ENCODE results near the gene VAPB. TPM values are rescaled to one million over a fixed set of nuclear protein-coding genes. Genes with fewer than 3 reads are reported as not detected.
"Not testable (repeated sequence)": the region's sequence is repeated elsewhere in the genome, so short reads cannot be mapped to it uniquely, and the experiment has no call there.

The VAPB gene
- total RNA-seq, 1 experiment from 2014 or later: 51.1 TPM

DNA sequence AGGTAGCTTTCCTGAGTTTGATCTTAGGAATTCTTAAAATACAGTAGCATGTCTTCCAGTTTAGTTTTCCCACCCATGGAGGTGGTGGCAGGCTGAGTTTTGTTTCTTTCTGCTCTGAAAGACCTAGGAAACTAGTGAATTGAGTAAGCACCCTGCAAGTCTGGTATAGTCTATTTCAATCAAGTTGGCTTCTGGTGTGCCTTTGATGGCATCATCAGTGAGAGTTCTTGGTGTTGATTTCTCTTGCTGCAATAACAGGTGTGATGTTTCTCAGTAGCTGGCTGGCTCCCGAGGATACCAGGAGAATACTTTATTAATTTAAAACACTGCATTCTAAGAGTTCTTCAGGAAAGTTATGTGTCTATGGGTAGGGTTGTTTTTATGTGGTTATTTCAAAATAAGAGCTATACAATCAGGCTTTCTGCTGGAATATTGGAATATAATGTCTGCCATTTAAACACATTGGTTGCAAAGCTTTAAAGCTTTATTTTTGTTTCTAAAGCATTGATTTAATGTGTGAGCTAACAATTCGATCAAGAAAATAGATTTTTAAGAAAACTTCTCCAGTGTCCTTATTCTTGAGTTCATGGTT is 19.0 kb downstream of the VAPB start (continued):
- TF ChIP-seq, protein P1, sequence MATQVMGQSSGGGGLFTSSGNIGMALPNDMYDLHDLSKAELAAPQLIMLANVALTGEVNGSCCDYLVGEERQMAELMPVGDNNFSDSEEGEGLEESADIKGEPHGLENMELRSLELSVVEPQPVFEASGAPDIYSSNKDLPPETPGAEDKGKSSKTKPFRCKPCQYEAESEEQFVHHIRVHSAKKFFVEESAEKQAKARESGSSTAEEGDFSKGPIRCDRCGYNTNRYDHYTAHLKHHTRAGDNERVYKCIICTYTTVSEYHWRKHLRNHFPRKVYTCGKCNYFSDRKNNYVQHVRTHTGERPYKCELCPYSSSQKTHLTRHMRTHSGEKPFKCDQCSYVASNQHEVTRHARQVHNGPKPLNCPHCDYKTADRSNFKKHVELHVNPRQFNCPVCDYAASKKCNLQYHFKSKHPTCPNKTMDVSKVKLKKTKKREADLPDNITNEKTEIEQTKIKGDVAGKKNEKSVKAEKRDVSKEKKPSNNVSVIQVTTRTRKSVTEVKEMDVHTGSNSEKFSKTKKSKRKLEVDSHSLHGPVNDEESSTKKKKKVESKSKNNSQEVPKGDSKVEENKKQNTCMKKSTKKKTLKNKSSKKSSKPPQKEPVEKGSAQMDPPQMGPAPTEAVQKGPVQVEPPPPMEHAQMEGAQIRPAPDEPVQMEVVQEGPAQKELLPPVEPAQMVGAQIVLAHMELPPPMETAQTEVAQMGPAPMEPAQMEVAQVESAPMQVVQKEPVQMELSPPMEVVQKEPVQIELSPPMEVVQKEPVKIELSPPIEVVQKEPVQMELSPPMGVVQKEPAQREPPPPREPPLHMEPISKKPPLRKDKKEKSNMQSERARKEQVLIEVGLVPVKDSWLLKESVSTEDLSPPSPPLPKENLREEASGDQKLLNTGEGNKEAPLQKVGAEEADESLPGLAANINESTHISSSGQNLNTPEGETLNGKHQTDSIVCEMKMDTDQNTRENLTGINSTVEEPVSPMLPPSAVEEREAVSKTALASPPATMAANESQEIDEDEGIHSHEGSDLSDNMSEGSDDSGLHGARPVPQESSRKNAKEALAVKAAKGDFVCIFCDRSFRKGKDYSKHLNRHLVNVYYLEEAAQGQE (IDR thresholded peaks at IDR 0.05; ENCODE audit: low read depth): no peak
- TF ChIP-seq, protein P2, sequence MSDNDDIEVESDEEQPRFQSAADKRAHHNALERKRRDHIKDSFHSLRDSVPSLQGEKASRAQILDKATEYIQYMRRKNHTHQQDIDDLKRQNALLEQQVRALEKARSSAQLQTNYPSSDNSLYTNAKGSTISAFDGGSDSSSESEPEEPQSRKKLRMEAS (IDR thresholded peaks at IDR 0.05): no peak
- no peak for TF ChIP-seq ZNF274 (IDR thresholded peaks at IDR 0.05; ENCODE audit: low read depth, low read length)
- TF ChIP-seq SIN3A (IDR thresholded peaks at IDR 0.05; ENCODE audit: low read depth): no peak
- no peak for TF ChIP-seq EGR1 (IDR thresholded peaks at IDR 0.05; ENCODE audit: low read depth)
- no peak for TF ChIP-seq FOSL1 (IDR thresholded peaks at IDR 0.05; ENCODE audit: low read depth)

DNA sequence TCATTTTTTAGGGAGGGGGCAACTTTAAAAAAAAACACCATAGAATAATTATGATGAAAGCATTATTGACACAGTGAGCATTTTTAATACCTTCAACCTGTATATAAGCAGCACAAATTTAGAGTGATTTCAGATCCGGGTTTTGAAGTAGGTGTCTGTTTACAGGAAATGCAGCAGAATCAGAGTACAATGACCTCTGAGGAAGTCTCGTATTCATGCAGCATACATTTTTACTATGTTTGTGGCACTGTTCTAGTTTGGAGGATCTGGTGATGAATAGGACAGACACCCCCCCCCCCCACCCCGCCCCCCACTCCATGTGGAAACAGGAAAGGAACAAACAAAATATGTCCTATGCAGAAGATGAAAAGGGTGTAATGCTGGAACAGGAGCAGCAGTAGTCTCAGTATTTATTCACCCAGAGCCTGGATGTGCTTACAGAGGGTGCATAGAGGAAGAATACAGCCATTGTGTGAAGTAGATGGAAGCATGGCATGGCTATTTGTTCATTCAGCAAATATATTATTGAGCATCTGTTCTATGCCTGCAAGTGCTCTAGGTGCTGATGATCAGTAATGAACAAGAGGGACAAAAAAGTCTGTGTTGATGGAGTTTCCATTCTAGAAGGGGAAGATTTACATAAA is 19.7 kb downstream of the VAPB start:
- no peaks in the 10 kb centered on the region for H3K4me1 ChIP-seq (ENCODE audit: control insufficient read depth in 1 of 2, insufficient read depth in 2 of 2, low read length in 2 of 2)
- H3K9me3 ChIP-seq (ENCODE audit: control insufficient read depth in 1 of 2, insufficient read depth in 1 of 2, low read depth in 1 of 2, low read length in 2 of 2): no peaks in the 10 kb centered on the region
- H3K4me2 ChIP-seq (ENCODE audit: low read length): no peak overlapping the region
- H3K79me2 ChIP-seq (ENCODE audit: insufficient read depth, low read length): peaks cover 93% of the 10 kb centered on the region
- no peak overlapping the region for H2AFZ ChIP-seq (ENCODE audit: low read depth, low read length, poor library complexity, severe bottlenecking)
- POLR2A ChIA-PET: no interaction called here
- no peak for ATAC-seq
- CTCF ChIA-PET: no interaction called here
- H3K36me3 ChIP-seq (ENCODE audit: control insufficient read depth in 1 of 2, insufficient read depth in 2 of 2, low read length in 2 of 2): no peaks in the 10 kb centered on the region
- intact Hi-C loops (cut with micrococcal nuclease): no loop called here
- no peak for DNase-seq (ENCODE audit: low read depth, low spot score)
- no peak overlapping the region for H3K27ac ChIP-seq (ENCODE audit: low read depth, low read length)
- no peak for TF ChIP-seq YY1 (IDR thresholded peaks at IDR 0.05; ENCODE audit: extremely low read depth, insufficient replicate concordance, low read depth, low read length)
- TF ChIP-seq SRF (IDR thresholded peaks at IDR 0.05; ENCODE audit: low read depth): no peak
- TF ChIP-seq JUND (IDR thresholded peaks at IDR 0.05): no peak
- no TSS peak for BruUV-seq (replicated peaks)
- no peak overlapping the region for H3K9ac ChIP-seq (ENCODE audit: low read length)
- RAD21 ChIA-PET (ENCODE audit: low non-redundant PET in 1 of 2, low total read pairs in 2 of 2, uncharacterized antibody in 2 of 2, unreplicated experiment in 2 of 2): no interaction called here
- no peaks in the 10 kb centered on the region for H3K9me2 ChIP-seq (ENCODE audit: insufficient read depth)
- no peak overlapping the region for H3K4me3 ChIP-seq (replicated peaks in 1 of 2; ENCODE audit: low read depth in 1 of 2, low read length in 2 of 2)
- peaks cover 12% of the 10 kb centered on the region for H4K20me1 ChIP-seq (ENCODE audit: insufficient read depth)
- H3K27me3 ChIP-seq (ENCODE audit: insufficient read depth, low read length): no peaks in the 10 kb centered on the region

DNA sequence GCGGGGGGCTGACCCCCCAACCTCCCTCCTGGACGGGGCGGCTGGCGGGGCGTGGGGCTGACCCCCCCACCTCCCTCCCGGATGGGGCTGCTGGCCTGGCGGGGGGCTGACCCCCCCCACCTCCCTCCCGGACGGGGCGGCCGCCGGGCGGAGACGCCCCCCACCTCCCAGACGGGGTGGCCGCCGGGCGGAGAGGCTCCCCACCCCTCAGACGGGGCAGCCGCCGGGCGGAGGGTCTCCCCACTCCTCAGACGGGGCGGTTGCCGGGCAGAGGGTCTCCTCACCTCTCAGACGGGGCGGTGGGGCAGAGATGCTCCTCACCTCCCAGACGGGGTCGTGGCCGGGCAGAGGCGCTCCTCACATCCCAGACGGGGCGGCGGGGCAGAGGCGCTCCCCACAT is 25.2 kb downstream of the VAPB start:
- H3K27me3 ChIP-seq (ENCODE audit: insufficient read depth, low read length); H3K9me3 ChIP-seq (ENCODE audit: control insufficient read depth in 1 of 2, insufficient read depth in 1 of 2, low read depth in 1 of 2, low read length in 2 of 2); H2AFZ ChIP-seq (ENCODE audit: low read depth, low read length, poor library complexity, severe bottlenecking); H3K9me2 ChIP-seq (ENCODE audit: insufficient read depth); POLR2A ChIA-PET; CTCF ChIA-PET; H3K36me3 ChIP-seq (ENCODE audit: control insufficient read depth in 1 of 2, insufficient read depth in 2 of 2, low read length in 2 of 2); H3K4me2 ChIP-seq (ENCODE audit: low read length); BruUV-seq (replicated peaks); H4K20me1 ChIP-seq (ENCODE audit: insufficient read depth); intact Hi-C loops (cut with micrococcal nuclease); H3K4me3 ChIP-seq (replicated peaks in 1 of 2; ENCODE audit: low read depth in 1 of 2, low read length in 2 of 2); ATAC-seq; H3K27ac ChIP-seq (ENCODE audit: low read depth, low read length); H3K4me1 ChIP-seq (ENCODE audit: control insufficient read depth in 1 of 2, insufficient read depth in 2 of 2, low read length in 2 of 2); H3K9ac ChIP-seq (ENCODE audit: low read length); RAD21 ChIA-PET (ENCODE audit: low non-redundant PET in 1 of 2, low total read pairs in 2 of 2, uncharacterized antibody in 2 of 2, unreplicated experiment in 2 of 2); DNase-seq (ENCODE audit: low read depth, low spot score): not testable (repeated sequence)
- peaks cover 78% of the 10 kb centered on the region for H3K79me2 ChIP-seq (ENCODE audit: insufficient read depth, low read length)

DNA sequence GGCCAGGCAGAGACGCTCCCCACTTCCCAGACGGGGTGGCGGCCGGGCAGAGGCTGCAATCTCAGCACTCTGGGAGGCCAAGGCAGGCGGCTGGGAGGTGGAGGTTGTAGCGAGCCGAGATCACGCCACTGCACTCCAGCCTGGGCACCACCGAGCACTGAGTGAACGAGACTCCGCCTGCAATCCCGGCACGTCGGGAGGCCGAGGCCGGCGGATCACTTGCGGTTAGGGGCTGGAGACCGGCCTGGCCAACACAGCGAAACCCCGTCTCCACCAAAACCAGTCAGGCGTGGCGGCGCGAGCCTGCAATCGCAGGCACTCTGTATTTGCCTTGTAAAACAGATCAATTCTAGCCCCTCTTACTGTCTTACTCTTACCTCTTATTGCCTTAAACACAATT is 25.8 kb downstream of the VAPB start:
- not testable (repeated sequence) for BruUV-seq (replicated peaks)

More for the DNA sequence above, 25.8 kb downstream of the VAPB start:
- DNase-seq (ENCODE audit: low read depth, low spot score); intact Hi-C loops (cut with micrococcal nuclease); H2AFZ ChIP-seq (ENCODE audit: low read depth, low read length, poor library complexity, severe bottlenecking); H3K9ac ChIP-seq (ENCODE audit: low read length); CTCF ChIA-PET; H3K36me3 ChIP-seq (ENCODE audit: control insufficient read depth in 1 of 2, insufficient read depth in 2 of 2, low read length in 2 of 2); ATAC-seq; RAD21 ChIA-PET (ENCODE audit: low non-redundant PET in 1 of 2, low total read pairs in 2 of 2, uncharacterized antibody in 2 of 2, unreplicated experiment in 2 of 2); H4K20me1 ChIP-seq (ENCODE audit: insufficient read depth); H3K4me2 ChIP-seq (ENCODE audit: low read length); POLR2A ChIA-PET; H3K27me3 ChIP-seq (ENCODE audit: insufficient read depth, low read length); H3K4me3 ChIP-seq (replicated peaks in 1 of 2; ENCODE audit: low read depth in 1 of 2, low read length in 2 of 2); H3K9me2 ChIP-seq (ENCODE audit: insufficient read depth); H3K27ac ChIP-seq (ENCODE audit: low read depth, low read length); H3K4me1 ChIP-seq (ENCODE audit: control insufficient read depth in 1 of 2, insufficient read depth in 2 of 2, low read length in 2 of 2); H3K9me3 ChIP-seq (ENCODE audit: control insufficient read depth in 1 of 2, insufficient read depth in 1 of 2, low read depth in 1 of 2, low read length in 2 of 2): not testable (repeated sequence)
- peaks cover 78% of the 10 kb centered on the region for H3K79me2 ChIP-seq (ENCODE audit: insufficient read depth, low read length)
